GM19238 (cell line): ENCODE results near the gene CRACR2B.

Source experiments
- DNase-seq: peaks from one replicate; pipeline ENCODE4 v3.0.0; 2011; ENCODE audit warnings: low spot score; ENCODE audit not compliant: insufficient read length

Gene CRACR2B

GRCh38 chr11:827897-828192 lies at the start of gene CRACR2B:
Gene CRACR2B (plus strand): TSS chr11:827919. CDS start chr11:828608, 689 bp downstream.
- DNase-seq = no peak

- no peak for DNase-seq
These were observed 48.5 kb upstream of the CRACR2B start for GRCh38 chr11:778976-779954.

- DNase-seq = no peak
These were observed 47.7 kb upstream of the CRACR2B start for GRCh38 chr11:779955-780532.

GRCh38 chr11:782264-783174 lies 45.2 kb upstream of the CRACR2B start:
- no peak for DNase-seq

- no peak for DNase-seq
These were observed 44.1 kb upstream of the CRACR2B start for GRCh38 chr11:783581-784015.

GRCh38 chr11:786235-787083 lies 41.3 kb upstream of the CRACR2B start:
- no peak for DNase-seq

DNA sequence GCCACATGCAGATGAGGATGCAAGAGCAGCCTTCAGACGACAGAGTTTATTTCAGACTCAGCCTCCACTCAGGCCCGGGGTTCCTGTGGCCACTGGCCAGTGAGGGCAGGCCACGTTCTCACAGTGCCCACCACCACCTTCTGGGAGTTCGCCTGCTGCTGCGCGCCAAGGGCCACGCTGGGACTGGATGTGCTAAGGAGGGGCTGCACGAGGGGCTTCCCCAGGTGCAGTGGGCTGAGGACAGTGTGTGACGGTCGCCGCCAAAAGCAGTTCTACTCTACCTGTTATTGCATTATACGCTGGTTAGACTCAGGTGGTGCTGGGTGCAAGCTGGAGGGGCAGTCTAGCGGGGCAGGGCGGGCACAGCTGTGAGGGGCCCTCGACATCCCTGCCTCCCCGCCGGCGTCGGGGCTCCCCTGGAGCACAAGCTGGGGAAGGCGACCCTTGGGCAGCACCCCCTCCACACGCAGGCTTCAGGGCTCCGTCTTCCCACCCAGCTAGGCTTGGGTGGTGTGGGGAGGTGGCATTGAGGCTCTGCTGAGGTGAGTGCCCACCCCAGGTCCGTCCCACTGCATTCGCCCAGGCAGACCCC lies 40.5 kb upstream of the CRACR2B start:
- DNase-seq = no peak

GRCh38 chr11:788009-788640 lies 39.6 kb upstream of the CRACR2B start:
- DNase-seq = no peak

DNA sequence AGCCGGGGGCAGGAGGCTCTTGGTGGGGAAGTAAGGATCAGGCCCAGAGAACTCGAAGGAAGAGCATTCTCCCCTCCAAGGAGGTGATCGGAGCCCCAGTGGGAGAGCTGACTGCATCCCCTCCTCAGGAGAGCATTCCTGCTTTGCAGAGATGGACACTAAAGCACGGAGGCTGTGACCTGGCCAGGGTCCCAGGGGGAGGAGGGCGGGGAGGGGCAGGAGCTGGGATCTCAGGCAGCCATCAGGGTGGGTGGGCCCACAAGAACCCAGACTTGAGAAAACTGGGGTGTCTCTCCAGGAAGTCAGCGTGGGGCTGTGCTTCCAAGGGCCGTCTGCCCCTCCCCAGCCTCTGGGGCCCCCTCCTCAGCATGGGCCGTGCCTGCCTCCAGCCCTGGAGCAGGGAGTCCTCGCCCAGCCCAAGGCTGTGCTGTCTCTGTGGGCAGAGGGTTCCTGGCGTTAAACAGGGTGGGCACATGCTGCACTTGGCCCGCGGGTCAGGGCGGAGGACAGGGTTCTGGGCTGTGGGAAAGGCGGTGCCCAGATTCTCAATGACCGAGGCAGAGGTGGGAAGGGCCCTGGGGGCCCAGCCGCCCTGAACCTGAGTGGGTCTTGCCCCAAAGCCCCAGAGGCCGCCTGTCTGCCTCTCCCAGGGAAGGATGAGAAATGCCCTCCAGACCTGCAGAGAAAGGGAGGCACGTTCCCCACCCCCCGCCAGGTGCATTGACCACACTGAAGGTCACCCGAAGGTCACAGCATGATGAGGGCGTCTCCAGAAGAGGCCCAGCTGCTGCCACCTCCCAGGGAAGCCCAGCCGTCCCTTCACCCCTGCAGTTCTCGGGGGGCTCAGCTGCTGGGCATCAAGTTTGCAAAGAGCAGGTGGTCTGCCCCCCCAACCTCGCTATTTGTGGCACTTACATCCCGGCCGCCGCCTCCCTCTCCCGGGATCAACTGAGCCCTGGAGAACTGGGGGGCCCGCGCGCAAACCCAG lies 38.5 kb upstream of the CRACR2B start:
- DNase-seq = no peak

DNA sequence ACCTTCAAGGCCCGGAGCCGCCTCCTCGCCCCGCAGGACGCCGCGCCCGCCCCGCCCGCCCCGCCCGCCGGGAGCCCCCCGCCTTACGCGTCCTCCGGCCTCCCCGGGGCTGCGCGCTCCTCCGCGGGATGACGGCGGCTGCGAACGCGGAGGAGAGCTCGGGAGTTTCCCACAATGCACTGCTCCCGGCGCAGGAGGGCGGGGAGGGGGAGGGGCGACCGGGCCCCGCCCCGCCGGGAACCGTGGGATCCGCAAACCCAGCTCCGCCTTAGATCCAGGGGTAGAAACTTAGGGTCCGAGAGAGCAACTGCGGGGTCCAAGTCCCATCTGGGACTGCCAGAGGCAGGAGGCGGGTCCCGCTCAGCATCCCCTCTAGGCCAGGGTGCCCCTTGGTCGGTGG lies 37.8 kb upstream of the CRACR2B start, which contains the start of gene CEND1:
TSS of gene CEND1 (minus strand) at position 148 of the 400 bp plus-strand sequence. CDS start 1,514 bp downstream, outside the sequence.
- no peak for DNase-seq

GRCh38 chr11:790721-791564 lies 36.8 kb upstream of the CRACR2B start:
- DNase-seq = no peak

DNA sequence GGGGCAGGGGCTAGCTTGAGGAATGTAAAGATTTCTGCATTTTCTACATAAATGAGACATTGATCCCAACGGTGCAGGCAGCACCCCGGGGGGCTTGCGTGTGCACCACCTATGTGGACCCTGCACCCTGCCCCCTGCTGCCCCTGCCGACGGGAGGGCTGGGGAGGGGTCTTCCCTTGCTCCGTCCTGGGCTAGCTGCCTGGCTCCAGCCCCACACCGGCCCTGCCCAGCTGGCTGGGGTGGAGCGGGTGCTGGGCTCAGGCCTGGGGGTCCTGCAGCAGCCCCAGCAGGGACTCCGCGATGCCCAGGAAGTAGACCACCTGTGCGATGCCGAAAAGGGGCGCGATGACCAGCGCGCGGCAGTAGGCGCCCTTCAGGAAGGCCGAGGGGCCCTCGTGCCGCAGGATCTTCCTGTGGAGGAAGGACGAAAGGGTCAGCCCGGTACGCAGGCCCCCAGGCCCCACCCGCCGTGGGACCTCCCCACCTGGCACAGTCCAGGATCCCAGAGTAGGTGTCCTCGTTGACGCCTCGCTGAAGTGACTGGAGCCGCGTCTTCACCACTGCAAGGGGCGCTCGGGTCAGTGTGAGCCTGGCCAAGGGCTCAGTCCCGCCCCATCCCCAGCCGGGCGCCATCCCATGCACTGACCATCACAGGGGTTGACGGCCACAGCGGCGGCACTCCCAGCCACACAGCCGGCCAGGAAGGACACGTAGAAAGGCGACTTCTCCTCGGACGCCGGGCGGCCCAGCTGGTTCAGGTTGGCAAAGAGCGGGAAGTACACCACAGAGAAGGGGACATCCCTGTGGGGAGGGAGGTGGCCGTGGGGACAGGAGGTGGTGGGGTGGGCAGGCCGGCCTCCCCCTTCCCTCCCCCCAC lies 35.8 kb upstream of the CRACR2B start:
- no peak for DNase-seq

GRCh38 chr11:792535-792821 lies 35.2 kb upstream of the CRACR2B start:
- no peak for DNase-seq

DNA sequence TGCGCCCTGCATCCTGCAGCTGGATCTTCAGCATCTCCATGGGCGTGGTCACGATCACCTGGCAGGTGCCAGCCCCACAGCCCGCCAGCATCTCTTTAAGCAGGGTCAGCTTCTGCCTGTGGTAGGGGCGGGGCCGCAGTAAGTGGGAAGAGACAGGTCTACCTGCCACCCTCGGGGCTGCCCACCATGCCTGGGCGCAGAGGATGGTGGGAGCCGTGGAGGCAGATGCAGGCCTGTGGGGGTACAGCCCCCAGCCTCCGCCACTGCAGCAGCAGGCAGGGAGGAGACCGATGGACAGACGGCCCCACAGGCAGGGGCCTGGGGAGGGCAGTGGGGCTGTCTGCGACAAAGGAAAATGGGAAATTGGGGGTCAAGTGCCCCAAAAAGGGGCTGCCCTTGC lies 34.8 kb upstream of the CRACR2B start:
- DNase-seq = no peak

DNA sequence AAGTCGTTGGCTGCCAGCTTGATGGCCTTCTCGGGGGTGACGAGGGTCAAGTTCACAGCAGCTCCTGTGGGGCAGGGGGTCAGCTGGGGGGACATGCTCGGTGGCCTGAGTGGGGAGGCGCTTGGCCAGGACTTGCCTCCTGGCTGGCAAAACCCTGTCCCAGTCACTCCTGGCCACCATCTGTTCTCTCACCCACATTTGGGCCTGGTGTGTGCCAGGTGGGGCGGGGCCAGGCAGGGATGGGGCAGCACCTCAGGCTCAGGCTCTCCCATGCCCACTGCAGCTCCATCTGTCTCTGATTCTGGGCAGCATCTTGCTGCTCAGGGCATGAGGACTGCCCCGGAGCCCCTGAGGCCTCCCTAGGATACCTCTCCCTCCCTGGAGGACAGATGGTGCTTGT lies 34.2 kb upstream of the CRACR2B start:
- no peak for DNase-seq

- DNase-seq = no peak
These were observed 33.5 kb upstream of the CRACR2B start for GRCh38 chr11:794013-794765.
